NCI-H2081 treated with DMSO at 0.1 percent for 48 hours (cell line): Measurements from ENCODE around the gene CRB2.
"Not testable (repeated sequence)": the region's sequence is repeated elsewhere in the genome, so short reads cannot be mapped to it uniquely, and the experiment has no call there.

Source experiments
- DNase-seq: peaks from one replicate; lab custom pipeline; 2025; lab: John Stamatoyannopoulos, UW

Gene CRB2

GRCh38 chr9:123380852-123381705 is 25.1 kb downstream of the CRB2 start:
- no peak for DNase-seq

GRCh38 chr9:123382653-123383511 is 26.9 kb downstream of the CRB2 start:
- DNase-seq: no peak

DNA sequence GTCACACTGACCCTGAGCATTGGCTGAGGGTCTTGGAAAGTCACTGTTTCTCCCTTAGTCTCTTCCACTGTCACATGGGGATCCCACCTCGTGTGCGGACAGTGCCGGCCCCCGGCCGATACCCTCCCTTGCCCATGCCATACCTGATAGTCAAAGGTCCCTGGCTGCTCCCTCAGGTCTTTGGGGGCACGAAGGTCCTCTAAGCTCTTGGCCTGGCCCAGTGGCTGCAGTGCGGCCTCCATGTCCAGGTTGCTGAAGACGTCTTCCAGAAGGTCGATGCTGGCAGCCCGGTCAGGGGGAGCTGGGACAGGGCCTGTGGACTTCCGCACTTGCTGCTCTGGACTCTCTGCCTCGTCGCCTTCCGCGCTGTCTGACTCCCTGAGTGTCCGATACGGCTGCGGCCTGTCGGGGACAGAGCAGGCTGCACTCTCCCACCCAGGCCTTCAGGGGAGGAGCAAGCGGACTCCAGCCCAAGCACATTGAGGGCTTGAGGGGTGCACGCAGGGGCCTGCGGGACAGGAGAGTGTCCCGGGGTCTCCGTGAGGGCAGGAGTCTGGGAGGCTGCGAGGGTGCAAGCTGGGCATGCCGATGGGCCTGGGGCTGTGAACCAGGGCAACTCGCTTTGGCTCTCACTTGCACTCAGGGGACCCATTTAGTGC is 27.6 kb downstream of the CRB2 start:
- DNase-seq: no peak

- no peak for DNase-seq
These were observed 31.7 kb downstream of the CRB2 start for GRCh38 chr9:123387686-123388085.

- DNase-seq: no peak
These were observed 33.1 kb downstream of the CRB2 start for GRCh38 chr9:123389070-123389469.

DNA sequence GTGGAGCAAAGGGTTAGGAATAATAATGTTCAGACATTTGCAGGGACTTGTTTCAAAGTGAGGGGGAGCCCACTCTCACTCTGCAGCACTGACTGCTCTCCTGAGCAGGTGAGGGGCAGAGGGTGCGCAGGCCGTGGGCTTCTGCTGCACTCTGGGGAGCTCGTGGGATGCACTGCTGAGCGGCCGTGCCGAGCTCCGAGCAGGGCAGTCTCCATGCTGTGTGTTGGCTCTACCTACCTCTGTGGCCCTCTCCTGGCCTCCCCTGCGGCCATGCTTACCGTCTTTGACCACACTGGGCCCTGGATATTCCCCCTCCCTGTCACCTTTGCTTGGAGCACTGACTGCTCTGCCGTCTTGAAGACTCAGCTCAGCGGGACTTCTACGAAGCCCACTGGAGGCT is 33.7 kb downstream of the CRB2 start:
- DNase-seq: no peak

GRCh38 chr9:123390337-123391135 is 34.5 kb downstream of the CRB2 start:
- DNase-seq: no peak

DNA sequence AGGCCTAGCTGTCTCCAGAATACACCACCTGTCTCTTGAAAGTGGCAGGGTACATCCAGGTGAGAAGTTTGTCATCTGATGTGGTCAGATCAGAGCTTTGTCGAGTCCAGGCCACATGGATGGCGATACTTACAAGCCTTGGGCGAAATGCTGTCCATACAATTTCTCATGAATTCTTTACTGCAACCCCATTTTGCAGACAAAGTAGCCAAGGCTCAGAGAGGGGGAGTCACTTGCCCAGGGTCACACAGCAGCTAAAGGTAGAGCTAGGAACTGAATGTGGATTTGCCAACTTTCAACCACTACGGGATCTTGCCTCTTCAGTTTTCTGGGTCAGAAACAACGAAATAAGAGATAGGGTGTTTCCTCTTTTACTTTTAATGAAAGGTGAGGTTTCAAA is 35.2 kb downstream of the CRB2 start:
- DNase-seq: no peak

DNA sequence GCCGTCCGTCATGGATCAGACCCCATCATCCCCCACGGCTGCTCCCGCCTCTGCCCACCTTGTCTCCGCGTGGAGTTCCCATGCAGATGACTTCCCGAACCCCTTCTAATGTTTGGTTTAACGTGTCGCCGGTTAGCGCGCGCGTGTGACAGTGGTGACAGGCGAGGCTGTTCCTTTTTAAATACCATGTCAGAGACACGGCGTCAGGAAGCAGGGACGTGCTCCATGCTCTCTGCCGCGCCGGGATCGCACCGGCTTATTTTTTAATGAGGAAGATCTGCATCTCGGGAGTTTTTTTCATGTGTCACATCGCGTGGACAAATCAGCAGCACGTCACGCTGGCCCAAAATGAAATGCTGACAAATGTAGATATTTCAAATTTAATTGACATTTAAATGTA is 35.9 kb downstream of the CRB2 start:
- no peak for DNase-seq

DNA sequence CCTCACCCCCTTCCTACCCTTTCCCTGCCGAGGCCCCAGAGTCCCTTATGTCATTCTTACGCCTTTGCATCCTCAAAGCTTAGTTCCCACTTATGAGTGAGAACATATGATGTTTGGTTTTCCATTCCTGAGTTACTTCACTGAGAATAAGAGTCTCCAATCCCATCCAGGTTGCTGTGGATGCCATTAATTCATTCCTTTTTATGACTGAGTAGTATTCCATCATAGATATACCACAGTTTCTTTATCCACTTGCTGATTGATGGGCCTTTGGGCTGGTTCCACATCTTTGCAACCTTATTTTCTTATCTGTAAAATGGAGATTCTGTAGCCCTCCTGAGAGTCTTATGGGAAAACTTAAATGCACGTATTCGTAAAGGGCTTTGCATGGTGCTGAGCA is 36.8 kb downstream of the CRB2 start:
- DNase-seq: no peak

DNA sequence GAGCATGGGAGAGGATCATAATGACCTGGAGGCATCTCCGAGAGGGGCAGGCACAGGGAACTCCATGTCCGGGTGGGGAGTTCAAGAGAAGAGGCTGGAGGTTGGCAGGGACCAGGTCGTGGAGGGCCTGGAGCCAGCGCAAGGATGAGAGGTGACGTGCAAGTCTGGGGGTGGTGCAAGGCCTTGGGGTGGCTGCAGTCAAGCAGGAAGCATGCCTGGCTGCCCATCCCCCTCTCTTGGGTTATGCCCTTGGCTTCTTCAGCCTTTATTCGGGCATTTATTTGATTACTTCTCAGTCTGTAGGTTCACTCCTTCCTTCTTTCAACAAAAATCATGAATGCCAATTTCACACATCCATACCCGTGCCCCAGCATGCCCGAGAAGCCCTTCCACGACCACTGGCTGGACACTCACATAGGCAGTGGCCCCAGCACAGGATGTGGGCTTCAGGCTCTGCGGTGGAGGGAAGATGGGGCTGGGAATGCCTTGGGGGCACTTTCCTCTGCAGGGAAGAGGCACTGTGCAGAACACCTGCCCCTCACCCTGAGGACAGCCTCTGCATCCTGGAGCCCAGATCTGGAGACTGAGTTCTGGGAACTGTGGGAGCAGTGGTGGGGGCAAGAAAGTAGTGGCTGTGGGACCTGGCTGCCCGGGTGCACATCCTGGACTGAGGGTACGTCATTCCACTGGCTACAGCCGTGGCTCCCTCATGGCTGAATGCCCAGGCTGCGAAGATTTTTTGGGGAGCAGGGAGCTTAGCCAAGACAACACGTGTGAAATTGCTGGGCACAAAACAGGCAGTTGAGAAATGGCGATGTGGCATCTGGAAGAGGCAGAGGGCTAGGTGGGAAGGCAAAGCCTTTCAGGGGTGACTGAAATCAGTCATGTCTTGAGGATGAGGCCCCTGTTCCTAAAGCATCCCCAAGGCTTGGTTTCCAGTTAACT is 38.6 kb downstream of the CRB2 start:
- DNase-seq: no peak

DNA sequence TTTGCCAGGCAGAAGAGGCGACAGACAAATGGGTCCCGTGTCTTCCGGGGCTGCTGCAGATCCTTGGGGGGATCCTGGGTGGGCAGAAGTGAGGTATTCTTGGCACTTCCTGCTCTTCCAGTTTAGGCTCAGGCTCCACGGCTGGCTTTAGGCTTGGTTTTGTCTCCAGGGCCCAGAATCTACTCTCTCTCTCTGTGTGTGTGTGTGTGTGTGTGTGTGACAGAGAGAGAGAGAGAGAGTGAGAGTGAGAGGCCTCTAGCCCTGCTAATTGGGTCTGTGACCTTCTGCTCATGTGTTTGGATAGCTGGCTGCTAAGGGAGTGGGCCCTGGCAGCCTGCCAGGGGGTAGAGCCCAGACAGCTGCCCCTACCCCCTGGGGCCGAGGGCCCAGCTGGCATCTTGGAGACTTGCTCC is 39.3 kb downstream of the CRB2 start:
- no peak for DNase-seq

- no peak for DNase-seq
These were observed 39.9 kb downstream of the CRB2 start for GRCh38 chr9:123395689-123396511.

DNA sequence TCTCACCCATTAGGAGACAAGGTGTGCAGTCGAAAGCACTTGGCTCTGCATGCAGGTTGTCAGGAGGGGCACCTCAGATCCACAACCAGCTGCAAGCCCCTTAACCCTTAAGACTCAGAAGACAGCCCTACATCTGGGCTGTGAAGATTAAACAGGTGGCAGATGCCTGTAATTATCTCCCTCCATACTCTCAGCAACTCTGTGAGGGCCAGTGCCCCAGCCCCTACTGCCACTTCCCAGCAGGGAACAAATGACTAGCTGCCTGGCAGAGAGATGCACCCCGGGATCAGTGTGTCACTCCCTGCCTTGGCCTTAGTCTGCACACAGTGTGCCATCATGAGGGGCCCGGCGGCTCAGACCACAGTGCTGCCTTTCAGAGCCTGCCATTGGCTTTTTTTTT is 42.0 kb downstream of the CRB2 start:
- DNase-seq: no peak

DNA sequence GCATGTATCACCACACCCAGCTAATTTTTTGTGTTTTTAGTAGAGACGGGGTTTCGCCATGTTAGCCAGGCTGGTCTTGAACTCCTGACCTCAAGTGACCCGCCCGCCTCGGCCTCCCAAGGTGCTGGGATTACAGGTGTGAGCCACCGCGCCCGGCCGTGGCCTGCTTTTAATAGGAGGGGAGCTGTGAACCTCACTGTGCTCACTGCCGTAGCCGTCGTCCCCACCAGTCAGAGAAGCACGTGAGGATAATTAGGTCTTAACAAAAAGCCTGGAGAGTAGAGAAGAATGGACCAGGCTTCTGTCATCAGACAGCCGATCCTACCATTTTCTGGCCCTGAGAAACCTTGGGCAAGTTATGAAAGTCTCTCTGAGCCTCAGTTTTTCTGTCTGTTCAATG is 42.9 kb downstream of the CRB2 start:
- DNase-seq: not testable (repeated sequence)

DNA sequence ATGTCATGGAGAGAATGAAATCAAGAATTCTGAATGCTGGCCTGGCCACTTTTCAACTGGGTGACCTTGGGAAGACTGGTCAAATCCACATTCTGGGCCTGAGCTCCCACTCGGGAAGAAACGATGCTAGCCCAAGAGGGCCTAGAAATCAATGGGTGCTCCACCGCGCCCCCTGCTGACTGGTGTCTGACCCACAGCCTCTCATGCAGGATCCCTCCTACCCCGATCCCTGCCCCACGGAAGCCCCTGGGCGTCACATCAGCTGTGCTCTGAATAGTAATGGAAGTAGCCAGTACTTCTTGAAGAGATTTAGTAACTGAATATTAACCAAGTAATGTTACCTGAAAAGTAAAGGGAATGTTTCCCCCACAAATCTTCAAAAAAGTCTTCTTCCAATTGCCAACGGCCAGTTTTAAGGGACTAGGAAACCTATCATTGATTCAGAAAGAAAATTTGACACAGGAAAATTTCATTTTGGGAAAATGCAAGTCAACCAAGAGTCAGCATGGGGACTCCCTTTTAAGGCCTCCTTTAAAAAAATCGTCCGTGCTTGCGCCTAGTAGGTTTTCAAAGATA is 43.9 kb downstream of the CRB2 start:
- DNase-seq: no peak

- no peak for DNase-seq
These were observed 45.0 kb downstream of the CRB2 start for GRCh38 chr9:123400926-123401503.

- no peak for DNase-seq
These were observed 46.0 kb downstream of the CRB2 start for GRCh38 chr9:123401879-123402513.
